GM12801 (cell line): ENCODE data around the gene CACNA1A.

Experiments
- TF ChIP-seq, protein P1 (sequence below): IDR thresholded peaks from one replicate; pipeline ENCODE4 v1.5.1; 2011; ENCODE audit warnings: control low read depth; ENCODE audit not compliant: insufficient read length; ENCODE audit errors: extremely low read depth

CACNA1A gene

GRCh38 chr19:13297023-13297422, 209.3 kb downstream of the CACNA1A start:
- TF ChIP-seq, protein P1, sequence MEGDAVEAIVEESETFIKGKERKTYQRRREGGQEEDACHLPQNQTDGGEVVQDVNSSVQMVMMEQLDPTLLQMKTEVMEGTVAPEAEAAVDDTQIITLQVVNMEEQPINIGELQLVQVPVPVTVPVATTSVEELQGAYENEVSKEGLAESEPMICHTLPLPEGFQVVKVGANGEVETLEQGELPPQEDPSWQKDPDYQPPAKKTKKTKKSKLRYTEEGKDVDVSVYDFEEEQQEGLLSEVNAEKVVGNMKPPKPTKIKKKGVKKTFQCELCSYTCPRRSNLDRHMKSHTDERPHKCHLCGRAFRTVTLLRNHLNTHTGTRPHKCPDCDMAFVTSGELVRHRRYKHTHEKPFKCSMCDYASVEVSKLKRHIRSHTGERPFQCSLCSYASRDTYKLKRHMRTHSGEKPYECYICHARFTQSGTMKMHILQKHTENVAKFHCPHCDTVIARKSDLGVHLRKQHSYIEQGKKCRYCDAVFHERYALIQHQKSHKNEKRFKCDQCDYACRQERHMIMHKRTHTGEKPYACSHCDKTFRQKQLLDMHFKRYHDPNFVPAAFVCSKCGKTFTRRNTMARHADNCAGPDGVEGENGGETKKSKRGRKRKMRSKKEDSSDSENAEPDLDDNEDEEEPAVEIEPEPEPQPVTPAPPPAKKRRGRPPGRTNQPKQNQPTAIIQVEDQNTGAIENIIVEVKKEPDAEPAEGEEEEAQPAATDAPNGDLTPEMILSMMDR: no peak

DNA sequence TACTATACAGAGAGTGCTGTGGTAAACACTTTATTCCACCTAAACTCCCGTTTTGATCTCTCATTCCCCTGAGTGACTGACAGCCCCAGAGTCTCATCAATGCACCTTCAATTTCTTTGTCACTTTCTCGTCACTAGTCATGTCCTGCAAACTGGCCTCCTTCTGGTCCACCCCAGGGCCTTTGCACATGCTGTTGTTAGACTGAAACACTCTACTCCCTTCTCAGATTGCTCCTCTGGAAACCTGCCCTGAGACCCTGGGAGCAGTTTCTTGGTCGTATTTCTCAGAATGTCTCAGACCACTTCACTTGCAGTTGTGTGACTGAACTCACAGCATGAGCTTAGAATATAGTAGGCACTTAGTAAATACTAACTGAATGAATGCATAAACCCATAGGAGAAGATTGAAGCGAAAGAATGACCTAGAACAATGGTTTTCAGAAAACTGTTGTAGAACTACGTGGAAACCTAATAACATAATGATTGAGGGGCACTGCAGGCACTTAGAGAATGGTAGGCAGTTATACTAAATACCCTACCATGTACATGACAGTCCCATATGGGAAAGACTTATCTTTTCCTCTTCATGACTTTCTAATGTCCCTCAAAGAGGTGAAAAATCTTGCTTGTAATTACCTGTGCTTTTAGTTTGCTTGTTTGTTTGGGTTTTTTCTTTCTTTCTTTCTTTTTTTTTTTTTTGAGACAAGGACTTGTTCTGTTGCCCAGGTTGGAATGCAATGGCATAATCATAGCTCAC, 211.3 kb downstream of the CACNA1A start:
- TF ChIP-seq, protein P1: no peak

GRCh38 chr19:13291913-13292312, 214.4 kb downstream of the CACNA1A start:
- TF ChIP-seq, protein P1: no peak

- TF ChIP-seq, protein P1: no peak
Measured at GRCh38 chr19:13290741-13291140, 215.5 kb downstream of the CACNA1A start.

DNA sequence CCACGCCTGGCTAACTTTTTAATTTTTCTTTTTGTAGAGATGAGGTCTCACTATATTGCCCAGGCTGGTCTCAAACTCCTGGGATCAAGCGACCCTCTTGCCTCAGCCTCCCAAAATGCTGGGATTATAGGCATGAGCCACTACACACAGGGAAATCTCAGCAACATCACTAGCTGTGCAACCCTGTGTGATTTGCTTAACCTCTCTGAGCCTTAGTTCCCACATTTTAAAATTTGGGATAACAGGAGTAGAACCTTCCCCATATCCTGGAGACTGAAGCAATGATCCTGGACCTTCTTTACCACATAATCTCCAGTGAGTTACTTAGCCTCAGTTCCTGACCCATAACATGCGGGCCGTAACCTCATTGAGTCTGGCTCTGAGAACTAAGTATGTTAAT, 217.0 kb downstream of the CACNA1A start:
- TF ChIP-seq, protein P1: no peak

GRCh38 chr19:13286195-13286985, 219.9 kb downstream of the CACNA1A start:
- TF ChIP-seq, protein P1: no peak
